HG03108 (cell line): ENCODE results near the gene AP5M1.
"Not testable (repeated sequence)": the region's sequence is repeated elsewhere in the genome, so short reads cannot be mapped to it uniquely, and the experiment has no call there.

Experiments used
- ATAC-seq: cut with Tn5 transposase; IDR thresholded peaks from one replicate; pipeline ENCODE4 v1.9.1; 2021; ENCODE audit warnings: moderate library complexity; ENCODE audit not compliant: unreplicated experiment

Gene AP5M1

DNA sequence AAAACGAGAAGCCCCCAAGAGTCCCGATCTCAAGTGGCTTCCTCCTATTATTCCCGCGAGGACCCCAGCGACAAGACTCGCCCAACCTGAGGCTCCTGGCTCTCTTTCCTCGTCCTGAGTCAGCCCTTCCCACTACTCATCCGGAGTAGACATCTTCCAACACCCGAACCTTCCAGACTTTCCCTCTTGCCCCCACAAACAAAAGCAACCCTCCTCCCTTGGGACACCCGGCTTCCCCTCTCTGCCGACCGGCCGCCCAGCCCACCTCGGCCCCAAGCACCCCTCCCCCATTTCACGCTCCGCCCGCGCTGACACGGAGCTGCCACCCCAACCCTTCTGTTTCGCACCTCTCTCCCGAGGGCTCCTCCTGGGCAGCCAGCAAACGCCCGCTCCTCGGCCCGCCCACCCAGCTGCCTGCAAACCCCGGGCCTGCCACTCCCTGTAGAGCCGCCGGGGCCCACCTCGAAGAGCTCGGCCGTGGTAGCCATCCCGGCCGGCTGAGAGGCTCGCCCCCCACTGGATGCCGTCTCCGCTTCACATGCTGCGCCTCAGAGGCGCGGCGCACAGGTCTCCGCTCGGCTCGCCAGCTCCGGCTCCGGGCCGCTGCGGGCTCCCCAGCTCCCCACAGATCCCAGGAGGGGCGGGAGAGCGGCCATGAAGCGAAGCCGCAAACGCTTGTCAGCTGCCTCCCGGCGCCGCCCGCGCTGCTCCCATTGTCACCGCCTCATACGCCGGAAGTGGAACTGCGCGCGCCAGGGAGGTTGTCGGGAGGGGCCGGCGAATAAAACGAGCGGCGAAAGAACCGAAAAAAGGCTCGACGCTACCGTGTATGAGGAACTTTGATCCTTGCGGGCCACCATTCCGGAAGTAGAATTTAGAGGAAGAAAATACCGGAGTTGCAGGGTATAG lies at the start of gene AP5M1, which contains the start of gene EXOC5:
Gene AP5M1 (plus strand): TSS at position 811 of the 909 bp plus-strand sequence. CDS start 344 bp downstream, outside the sequence.
Gene EXOC5 (minus strand): TSS at position 745 of the 909 bp plus-strand sequence. CDS start 257 bp downstream, at position 488.
- ATAC-seq = peak; percentile 86

- ATAC-seq = no peak
Measured at GRCh38 chr14:57221931-57222330, 46.8 kb upstream of the AP5M1 start.

GRCh38 chr14:57227083-57227482 lies 41.7 kb upstream of the AP5M1 start:
- ATAC-seq = no peak

GRCh38 chr14:57228320-57228719 lies 40.5 kb upstream of the AP5M1 start:
- not testable (repeated sequence) for ATAC-seq

DNA sequence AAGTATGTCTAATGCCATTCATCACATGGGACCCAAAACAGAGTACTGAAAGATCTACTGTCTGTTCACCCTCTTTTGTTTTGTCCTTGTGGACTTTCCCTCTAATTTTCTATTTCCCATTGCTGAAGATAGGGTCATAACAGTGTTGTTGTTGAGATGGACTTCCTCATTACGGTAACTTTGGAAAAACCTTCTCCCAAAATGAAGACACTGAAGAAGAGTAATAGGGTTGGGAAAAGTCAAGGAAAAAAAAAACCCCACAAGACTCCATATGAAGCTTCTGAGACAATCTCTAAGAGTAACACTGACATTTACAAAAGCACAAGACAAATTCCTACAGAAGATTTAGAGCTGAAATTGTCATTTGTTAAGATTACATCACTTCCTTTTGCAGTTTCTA lies 36.8 kb upstream of the AP5M1 start:
- no peak for ATAC-seq

DNA sequence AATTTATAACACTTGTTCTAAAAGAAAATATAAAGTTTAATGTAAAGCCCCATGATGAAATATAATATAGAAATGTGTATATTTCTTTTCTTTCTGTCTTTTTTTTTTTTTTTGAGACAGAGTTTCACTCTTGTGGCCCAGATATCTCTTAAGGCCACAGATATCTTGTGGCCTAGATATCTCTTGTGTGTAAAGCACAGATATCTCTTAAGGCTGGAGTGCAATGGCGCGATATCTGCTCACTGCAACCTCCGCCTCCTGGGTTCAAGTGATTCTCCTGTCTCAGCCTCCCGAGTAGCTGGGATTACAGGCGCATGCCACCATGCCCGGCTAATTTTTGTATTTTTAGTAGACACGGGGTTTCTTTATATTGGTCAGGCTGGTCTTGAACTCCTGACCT lies 28.7 kb upstream of the AP5M1 start:
- not testable (repeated sequence) for ATAC-seq

DNA sequence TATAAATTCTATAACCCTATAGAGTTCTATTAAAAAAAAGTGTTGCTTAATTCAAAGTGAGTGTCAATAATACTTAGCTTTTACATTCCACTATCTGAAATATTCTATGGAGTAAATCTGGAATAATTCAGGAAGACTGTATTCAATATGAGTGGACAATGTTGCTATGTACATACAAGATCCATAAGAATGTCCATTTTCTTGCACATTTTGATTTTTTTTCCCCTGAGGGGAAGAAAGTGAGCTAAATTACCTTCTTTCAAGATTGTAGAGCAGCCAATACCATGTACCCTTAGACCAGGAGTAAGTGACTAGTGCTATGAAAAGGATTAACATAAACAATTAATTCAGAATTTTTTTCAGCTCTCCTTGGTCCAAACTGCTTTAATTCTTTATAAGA lies 25.5 kb upstream of the AP5M1 start:
- no peak for ATAC-seq

DNA sequence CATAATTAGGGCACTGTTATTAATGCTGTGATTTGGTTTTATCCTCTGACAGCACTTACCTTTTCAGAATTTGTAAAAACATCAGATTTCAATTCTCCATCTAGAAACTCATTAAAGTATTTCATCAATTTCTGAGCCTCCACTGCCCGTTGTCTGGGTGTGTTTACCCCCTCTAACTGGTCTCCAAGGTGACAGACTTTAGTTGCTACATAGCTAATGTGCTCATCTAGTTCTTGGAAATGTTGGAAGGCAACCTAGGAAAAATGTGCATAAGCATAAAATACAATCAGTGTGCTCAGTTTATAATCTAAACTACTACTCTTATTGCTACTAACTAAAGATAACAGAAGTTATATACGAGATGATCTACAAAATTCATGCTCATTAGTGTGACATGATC lies 24.7 kb upstream of the AP5M1 start:
- ATAC-seq = no peak

DNA sequence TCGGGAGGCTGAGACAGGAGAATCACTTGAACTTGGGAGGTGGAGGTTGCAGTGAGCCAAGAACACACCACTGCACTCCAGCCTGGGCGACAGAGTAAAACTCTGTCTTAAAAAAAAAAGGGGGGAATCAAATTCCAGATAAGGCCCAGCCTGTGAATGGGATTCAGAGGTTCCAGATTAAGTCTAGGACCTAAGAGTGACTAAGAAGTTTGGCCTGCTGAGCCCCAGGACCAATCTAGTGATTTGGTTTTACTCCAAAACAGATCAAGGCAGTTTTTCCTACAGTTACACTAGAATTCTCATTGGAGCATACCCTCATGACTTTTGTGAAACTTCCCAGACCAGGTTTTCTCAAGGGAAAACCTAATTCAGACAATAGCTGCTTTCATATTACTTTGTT lies 22.8 kb upstream of the AP5M1 start:
- ATAC-seq = no peak

- ATAC-seq = no peak
Measured at GRCh38 chr14:57246933-57247657, 21.7 kb upstream of the AP5M1 start.

GRCh38 chr14:57254884-57255283 lies 13.9 kb upstream of the AP5M1 start:
- ATAC-seq = no peak

DNA sequence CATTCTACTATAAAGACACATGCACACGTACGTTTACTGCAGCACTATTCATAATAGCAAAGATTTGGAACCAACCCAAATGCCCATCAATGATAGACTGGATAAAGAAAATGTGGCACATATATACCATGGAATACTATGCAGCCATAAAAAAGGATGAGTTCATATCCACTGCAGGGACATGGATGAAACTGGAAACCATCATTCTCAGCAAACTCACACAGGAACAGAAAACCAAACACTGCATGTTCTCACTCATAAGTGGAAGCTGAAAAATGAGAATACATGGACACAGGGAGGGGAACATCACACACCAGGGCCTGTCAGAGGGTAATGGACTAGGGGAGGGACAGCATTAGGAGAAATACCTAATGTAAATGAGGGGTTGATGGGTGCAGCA lies 10.6 kb upstream of the AP5M1 start:
- not testable (repeated sequence) for ATAC-seq

- no peak for ATAC-seq
Measured at GRCh38 chr14:57259672-57260071, 9.1 kb upstream of the AP5M1 start.

DNA sequence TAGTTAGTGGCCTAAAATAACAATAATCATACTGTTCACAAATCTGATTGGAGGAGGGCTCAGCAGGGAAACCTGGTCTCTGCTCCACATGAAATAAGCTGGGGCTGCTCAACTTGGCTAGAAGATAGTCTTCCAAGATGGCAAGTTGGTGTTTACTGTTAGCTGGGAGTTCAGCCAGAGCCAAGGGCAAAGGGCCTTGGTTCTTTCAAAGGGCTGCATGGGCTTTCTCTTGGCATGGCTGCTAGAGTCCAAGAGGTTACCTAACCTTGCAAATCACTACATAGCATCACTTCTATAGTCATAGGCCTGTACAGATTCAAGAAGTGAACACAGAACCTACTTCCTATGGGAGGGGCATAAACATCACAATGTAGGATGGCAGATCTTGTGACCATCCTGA lies 7.2 kb upstream of the AP5M1 start:
- ATAC-seq = no peak

DNA sequence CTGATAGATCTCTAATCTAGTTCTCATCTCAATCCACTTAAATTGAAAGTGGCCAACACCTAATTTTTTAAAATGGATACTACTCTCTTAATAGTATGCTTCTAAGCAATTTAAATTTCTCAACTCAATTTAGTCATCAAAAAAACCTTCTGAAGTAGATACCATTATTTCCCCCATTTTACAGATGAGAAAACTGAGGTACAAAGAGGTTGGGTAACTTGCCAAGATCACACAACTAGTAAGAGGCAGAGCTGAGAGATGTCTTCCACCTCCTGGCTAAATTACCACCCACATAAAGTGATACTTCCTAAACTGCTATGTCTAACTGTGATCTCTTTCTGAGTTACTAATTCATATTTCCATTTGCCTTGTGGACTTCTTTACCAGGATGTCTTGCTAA lies 6.7 kb upstream of the AP5M1 start:
- no peak for ATAC-seq

- no peak for ATAC-seq
Measured at GRCh38 chr14:57266065-57266464, 2.7 kb upstream of the AP5M1 start.

DNA sequence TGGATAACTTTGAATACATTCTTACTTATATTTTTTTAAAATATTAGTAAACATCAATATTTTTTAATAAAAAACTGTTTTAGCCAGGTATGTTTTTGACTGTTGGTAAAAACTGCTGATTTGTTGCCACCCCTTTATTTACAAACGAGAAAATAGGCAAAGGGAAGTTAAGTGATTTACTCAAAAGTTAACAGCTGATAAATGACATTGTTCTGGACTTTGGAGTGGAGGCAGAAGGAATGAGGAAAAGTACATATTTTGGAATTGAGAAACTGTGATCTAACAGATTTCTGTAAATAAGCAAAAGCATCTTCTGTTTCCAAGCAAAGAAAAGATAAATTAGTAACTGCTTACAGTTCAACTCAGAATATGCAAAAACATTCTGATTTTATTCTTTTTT lies 4.5 kb downstream of the AP5M1 start:
- no peak for ATAC-seq

- ATAC-seq = no peak
Measured at GRCh38 chr14:57274551-57274950, 5.8 kb downstream of the AP5M1 start.

GRCh38 chr14:57275023-57275664 lies 6.4 kb downstream of the AP5M1 start:
- ATAC-seq = no peak

- ATAC-seq = no peak
Measured at GRCh38 chr14:57277062-57277461, 8.3 kb downstream of the AP5M1 start.

GRCh38 chr14:57287745-57288144 lies 19.0 kb downstream of the AP5M1 start:
- ATAC-seq = no peak
